ENCODE data around the gene PRDM16.

Gene PRDM16

DNA sequence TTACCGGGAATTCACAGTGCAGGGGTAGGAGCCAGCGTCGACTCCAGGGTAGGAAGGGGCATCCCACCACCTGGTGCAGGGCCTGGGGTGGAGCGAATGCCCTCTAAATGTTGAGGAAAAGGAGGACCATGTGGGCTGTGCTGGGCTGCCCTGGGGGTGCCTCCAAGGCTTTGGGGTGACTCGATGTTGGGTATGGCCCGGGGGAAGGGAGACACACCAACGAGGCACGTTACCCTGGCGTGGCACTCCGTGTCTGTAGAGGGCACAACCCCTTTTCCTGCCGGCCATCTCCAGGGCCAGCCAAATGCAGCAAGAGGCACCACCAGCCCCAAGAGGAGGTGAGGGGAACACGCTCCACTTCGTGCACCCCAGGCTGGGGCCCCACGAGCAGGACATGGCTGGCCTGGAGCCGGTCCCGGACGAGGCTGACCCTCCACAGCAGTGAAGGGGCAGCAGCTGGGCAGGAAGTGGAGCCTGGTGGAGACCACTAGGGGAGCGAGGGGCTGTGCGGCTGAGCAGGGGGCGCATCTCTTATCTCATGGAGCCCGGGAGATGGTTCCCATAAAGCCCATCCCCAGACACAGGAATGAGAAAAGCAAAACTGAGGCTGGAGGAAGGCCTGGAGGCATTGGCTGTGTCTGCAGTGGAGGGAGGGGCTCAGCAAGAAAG lies 36.5 kb upstream of the PRDM16 start:
- DNase-seq (ENCODE audit: low read depth, low spot score), result no peak

DNA sequence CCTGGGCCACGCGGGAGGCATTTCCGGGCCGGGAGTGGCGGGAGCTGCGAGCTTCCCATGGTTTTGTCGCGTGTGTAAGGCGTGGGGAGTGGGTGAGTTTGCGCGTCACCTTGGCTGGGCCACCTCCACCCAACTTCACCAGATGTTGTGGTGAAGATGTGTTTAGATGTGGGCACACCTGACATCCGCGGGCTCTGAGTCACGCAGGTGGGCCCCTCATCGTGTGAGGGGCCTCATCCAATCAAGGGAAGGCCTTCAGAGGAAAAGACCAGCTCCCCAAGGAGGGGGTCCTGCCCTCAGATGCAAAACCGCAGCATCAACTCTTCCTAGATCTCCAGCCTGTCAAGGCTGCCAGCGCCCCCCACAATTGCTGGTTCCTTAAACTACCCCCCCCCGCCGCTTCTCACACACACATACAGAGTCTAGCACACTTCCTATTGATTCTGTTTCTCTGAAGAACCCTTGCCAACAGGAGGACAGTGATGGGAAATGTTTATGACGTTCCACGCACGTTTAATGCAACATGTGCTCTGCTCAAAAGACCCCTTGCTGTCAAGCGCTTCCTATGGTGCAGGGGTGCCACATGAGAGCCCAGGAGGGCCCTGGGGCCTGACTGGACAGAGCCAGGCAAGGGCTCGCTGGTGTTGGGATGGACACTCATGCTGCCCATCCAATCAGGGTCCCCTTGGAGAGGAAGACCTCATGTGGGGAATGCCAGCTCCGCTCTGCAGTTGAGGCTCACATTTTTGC lies 35.8 kb upstream of the PRDM16 start:
- no peak for DNase-seq (ENCODE audit: low read depth, low spot score)

- no peak for DNase-seq (ENCODE audit: low read depth, low spot score)
These were observed 35.3 kb upstream of the PRDM16 start for GRCh38 chr1:3033790-3034090.

DNA sequence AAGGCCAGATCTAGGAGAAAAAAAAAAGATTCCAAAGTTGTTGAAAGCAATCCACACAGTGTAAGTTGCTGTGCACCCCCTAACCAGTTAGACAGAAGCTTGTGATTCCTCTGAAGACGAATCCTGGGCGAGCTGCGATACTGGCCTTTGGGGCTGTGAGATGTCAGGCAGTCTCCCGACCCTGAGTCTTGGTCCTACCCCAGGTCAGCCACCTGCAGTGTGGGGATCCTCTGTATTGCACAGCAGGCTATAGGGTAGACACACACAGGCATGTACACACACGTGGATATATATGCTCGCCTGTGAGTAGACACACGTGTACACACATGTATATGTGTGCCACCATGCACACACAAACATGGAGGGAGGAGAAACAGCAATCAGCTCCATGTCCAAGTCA lies 34.8 kb upstream of the PRDM16 start:
- DNase-seq (ENCODE audit: low read depth, low spot score), result no peak

- no peak for DNase-seq (ENCODE audit: low read depth, low spot score)
These were observed 34.1 kb upstream of the PRDM16 start for GRCh38 chr1:3034728-3035562.

DNA sequence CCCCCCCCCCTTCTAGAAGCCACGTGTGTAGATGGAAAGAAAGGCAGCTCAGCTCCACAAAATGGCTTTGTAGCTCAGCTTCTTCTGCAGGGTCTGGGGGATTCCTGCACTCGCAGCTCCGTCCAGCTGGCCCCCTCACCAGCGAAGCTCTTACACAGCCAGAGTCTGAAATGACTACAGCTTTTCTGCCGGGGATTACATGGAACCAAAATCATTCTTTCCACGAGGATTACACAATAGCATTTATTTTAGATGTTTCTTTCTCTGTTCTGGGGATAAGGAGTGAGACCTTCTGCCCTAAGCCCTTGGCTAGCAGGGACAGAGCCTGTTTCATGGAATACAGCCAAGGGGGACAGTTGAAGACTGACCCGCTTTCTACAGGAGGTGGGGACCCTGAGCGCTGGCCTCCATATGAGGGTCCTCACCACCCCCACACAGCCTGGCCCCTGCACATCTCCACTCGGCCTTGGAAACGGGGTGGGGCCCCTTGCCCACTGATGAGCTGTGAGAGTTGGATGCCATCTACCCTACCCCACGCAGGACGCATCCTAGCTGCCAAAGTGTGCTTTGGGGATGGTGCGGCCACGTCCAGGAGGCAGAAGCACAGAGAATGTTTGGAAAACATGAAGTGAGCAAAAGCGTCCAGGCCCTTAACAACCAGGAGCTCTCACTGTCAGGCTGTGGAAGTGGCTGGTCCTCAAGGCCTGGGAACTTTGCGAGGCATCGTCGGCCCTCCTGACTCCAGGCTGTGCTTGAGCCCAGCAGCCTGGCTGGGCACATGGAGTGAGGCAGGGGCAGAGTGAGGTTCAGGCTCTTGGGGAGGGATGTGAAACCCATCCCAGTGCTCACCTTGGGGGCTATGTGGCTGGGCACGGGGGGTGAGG lies 33.2 kb upstream of the PRDM16 start:
- DNase-seq (ENCODE audit: low read depth, low spot score), result no peak

GRCh38 chr1:3036447-3037280 lies 32.3 kb upstream of the PRDM16 start:
- DNase-seq (ENCODE audit: low read depth, low spot score), result no peak

DNA sequence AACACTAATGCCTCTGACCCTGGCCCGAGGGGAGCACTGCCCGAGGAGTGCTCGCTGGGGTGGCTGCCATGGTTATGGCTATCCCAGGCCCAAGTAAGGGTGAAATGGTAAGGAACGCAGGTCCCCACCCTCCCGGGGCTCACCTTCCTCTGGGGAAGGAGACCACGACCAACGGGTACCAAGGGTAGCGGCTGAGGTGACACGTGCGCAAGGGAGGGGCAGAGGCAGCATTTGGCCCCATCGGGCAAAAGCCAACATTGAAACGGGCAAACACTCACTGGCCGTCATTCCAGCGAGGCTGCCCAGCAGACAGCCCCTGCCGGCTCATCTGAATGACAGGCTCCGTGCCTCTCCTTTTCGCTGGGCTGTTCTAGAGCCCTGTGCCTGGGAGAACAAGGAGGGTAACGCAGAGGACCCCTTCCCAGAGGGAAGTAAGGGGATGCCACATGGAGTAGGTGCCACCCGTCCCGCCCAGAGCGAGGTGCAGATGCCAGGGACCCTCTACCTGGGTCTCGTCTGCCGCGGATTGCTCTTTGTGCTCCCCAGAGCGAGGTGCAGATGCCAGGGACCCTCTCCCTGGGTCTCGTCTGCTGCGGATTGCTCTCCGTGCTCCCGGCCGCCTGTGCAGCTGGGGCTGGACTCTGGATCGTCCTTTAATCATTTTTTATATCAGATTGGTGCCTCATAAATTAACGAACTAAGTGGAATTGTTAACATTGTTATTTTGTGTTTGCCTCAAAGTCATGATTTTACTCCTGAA lies 31.5 kb upstream of the PRDM16 start:
- DNase-seq (ENCODE audit: low read depth, low spot score), result no peak

- no peak for DNase-seq (ENCODE audit: low read depth, low spot score)
These were observed 30.9 kb upstream of the PRDM16 start for GRCh38 chr1:3038113-3038551.

DNA sequence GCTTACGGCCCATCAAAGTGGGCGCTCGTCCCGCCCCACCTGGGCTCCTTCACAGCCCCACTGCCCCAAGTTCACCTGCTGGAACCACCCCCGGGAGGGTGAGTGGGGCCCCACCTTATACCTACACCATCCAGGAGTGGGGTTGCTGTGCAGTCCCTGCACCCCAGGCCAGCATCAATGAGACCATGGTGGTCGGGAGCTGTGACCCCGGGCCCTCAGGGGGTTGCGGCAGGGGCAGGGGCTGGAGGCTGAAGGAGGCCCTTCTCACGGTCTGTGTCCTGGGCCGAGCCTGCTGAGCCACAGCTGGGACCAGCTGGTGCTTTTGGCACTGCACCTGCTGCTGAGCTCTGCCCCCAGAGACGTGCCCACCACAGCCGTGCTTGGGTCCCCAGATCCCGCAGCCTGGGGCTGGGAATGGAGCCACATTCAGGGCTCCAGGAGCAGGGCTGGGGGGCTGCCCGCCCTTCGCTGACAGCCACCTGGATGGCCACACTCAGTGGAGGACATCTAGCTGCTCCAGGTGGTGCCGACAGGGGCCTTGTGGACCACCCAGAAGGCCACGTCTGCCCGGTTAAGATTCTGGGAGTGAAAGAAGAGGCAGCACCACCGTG lies 30.3 kb upstream of the PRDM16 start:
- no peak for DNase-seq (ENCODE audit: low read depth, low spot score)

DNA sequence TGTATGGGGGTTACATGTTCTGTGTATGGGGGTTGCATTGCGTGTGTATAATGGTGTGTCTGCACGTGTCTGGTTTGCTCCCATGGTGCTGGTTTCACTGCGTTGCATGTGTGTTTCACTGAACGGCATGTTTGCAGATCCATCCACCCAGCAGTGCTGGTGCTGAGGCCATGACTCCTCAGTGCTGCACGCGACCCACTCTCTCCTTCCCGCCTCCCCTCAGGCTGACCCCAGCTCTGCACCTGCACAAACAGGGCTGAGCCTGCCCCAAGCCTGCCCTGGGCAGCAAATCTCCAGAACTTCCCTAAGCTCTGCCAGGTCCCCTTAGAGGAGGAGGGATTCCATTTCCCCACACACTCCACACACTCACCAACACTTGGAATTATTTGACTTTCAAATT lies 29.0 kb upstream of the PRDM16 start:
- no peak for DNase-seq (ENCODE audit: low read depth, low spot score)

DNA sequence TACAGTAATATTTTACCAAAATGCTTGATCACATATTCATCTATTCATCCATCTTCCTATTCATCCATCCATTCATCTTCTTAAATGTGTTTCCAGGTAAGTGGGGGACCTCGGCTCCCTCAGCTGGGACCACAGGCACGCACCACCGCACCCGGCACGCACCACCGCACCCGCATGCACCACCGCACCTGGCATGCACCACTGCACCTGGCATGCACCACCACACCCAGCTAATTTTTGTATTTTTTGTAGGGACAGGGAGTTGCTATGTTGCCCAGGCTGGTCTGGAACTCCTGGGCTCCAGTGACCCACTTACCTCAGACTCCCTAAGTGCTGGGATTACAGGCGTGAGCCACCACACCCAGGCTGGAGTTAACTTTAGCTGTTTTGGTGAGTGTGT lies 26.5 kb upstream of the PRDM16 start:
- no peak for DNase-seq (ENCODE audit: low read depth, low spot score)

DNA sequence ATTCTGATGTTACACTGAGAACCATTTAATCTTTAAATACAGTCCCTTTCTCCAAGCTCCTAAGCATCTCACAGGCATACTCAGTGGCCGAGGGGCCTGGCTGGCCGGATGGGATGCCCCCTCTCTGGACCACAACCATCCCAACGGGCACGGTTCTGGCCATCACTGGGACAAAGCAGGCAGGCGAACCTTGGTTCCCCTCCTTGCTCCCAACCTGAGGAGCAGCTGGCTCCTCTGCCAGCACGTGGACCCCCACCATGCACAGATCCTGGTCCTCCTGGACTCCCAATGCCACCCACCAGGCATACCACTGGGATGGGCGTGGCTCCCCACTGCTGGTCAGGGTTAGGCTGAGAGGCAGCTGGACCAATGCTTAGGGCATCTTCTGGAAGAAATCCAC lies 19.8 kb upstream of the PRDM16 start:
- DNase-seq (ENCODE audit: low read depth, low spot score), result no peak

DNA sequence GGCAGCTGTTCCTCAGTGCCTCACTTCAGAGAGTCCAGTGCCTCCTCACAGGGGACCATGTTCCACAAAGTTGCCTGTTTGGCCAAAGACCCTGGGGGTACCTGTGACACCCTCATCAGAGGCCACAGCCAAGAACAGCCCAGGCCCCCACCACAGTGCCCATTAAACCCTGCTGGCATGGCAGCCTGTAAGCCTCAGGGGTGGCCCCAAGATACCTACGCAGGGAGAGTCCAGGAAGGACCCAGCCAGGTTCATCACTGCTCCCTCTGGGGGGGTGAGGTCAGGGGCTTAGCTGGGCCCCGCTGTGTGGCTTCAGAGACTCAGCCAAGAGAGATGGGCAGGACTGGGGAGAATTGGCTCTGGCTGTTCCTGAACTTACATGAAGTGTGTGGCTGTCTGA lies 19.1 kb upstream of the PRDM16 start:
- no peak for DNase-seq (ENCODE audit: low read depth, low spot score)

GRCh38 chr1:3050603-3051002 lies 18.4 kb upstream of the PRDM16 start:
- DNase-seq (ENCODE audit: low read depth, low spot score), result no peak

- DNase-seq (ENCODE audit: low read depth, low spot score), result no peak
These were observed 17.4 kb upstream of the PRDM16 start for GRCh38 chr1:3051270-3052268.

GRCh38 chr1:3052501-3052900 lies 16.5 kb upstream of the PRDM16 start:
- no peak for DNase-seq (ENCODE audit: low read depth, low spot score)

- DNase-seq (ENCODE audit: low read depth, low spot score), result no peak
These were observed 15.5 kb upstream of the PRDM16 start for GRCh38 chr1:3053366-3053980.

All from smooth muscle cell of the brain vasculature (primary cell).